Erythroblast (primary cell): ENCODE data around the gene SP5.

Source experiments
- DNase-seq, 2 experiments: peaks; one replicate each; lab custom pipeline; 2025; lab: John Stamatoyannopoulos, UW
- GATA1 ChIP-seq: IDR thresholded peaks from 2 replicates; pipeline ENCODE4 v1.6.1; 2011; ENCODE audit warnings: low read depth, mild to moderate bottlenecking, control low read depth, low read length, moderate library complexity
- POLR2A ChIP-seq: IDR thresholded peaks from 2 replicates; pipeline ENCODE4 v1.6.1; 2011; ENCODE audit warnings: mild to moderate bottlenecking, low read length

Gene SP5

GRCh38 chr2:170766693-170767092 is 51.6 kb downstream of the SP5 start:
- DNase-seq: no peak
- no peak for TF ChIP-seq GATA1
- TF ChIP-seq POLR2A: no peak
